GM18951 (cell line): ENCODE measurements around the gene GRIK4.

ENCODE experiments used
- POLR2A ChIP-seq: IDR thresholded peaks from 4 replicates; pipeline ENCODE4 v1.6.1; 2011; ENCODE audit warnings: mild to moderate bottlenecking; ENCODE audit not compliant: insufficient read length, insufficient read depth; ENCODE audit errors: extremely low read depth
- in situ Hi-C: fragments of 300-500 bp; cut with MboI; formaldehyde crosslinking; loops from one replicate; pipeline ENCODE4 v1.12.0; 2022; ENCODE audit warnings: low sequenced_read_pairs, mixed read lengths, inconsistent platforms; ENCODE audit not compliant: unreplicated experiment

Gene GRIK4

GRCh38 chr11:120694726-120695125, 183.2 kb downstream of the GRIK4 start:
- in situ Hi-C loops: no loop called here
- TF ChIP-seq POLR2A: no peak

GRCh38 chr11:120695426-120695825, 183.9 kb downstream of the GRIK4 start:
- in situ Hi-C loops: no loop called here
- no peak for TF ChIP-seq POLR2A

- no peak for TF ChIP-seq POLR2A
- in situ Hi-C loops: no loop called here
These were observed 184.4 kb downstream of the GRIK4 start for GRCh38 chr11:120695939-120696338.

GRCh38 chr11:120696597-120697218, 185.2 kb downstream of the GRIK4 start:
- in situ Hi-C loops: no loop called here

GRCh38 chr11:120698918-120699317, 187.4 kb downstream of the GRIK4 start:
- in situ Hi-C loops: no loop called here
- no peak for TF ChIP-seq POLR2A

More at GRCh38 chr11:120696597-120697218, 185.2 kb downstream of the GRIK4 start:
- no peak for TF ChIP-seq POLR2A

- TF ChIP-seq POLR2A: no peak
- in situ Hi-C loops: no loop called here
These were observed 191.1 kb downstream of the GRIK4 start for GRCh38 chr11:120702656-120703055.

- TF ChIP-seq POLR2A: no peak
- in situ Hi-C loops: no loop called here
These were observed 192.0 kb downstream of the GRIK4 start for GRCh38 chr11:120703358-120704152.

GRCh38 chr11:120704256-120704750, 192.8 kb downstream of the GRIK4 start:
- in situ Hi-C loops: no loop called here

GRCh38 chr11:120706257-120706656, 194.7 kb downstream of the GRIK4 start:
- TF ChIP-seq POLR2A: no peak
- in situ Hi-C loops: no loop called here

More at GRCh38 chr11:120704256-120704750, 192.8 kb downstream of the GRIK4 start:
- TF ChIP-seq POLR2A: no peak

GRCh38 chr11:120707098-120707497, 195.6 kb downstream of the GRIK4 start:
- TF ChIP-seq POLR2A: no peak
- in situ Hi-C loops: no loop called here

- in situ Hi-C loops: no loop called here
- no peak for TF ChIP-seq POLR2A
These were observed 196.1 kb downstream of the GRIK4 start for GRCh38 chr11:120707663-120708062.

GRCh38 chr11:120708511-120709183, 197.1 kb downstream of the GRIK4 start:
- in situ Hi-C loops: no loop called here
- no peak for TF ChIP-seq POLR2A

GRCh38 chr11:120709808-120710207, 198.3 kb downstream of the GRIK4 start:
- in situ Hi-C loops: no loop called here
- no peak for TF ChIP-seq POLR2A
